HUDEP-2 (cell line): ENCODE measurements around the gene CAV2.
"Not testable (repeated sequence)": the region's sequence is repeated elsewhere in the genome, so short reads cannot be mapped to it uniquely, and the experiment has no call there.

Experiments
- DNase-seq, 76 experiments: peaks; one replicate each; lab custom pipeline; 2025; ENCODE audit not compliant: unreplicated experiment in 76 of 76; lab: John Stamatoyannopoulos, UW

CAV2 gene

GRCh38 chr7:116499168-116500077, at the start of gene CAV2:
CAV2 (plus strand) TSS chr7:116499738; CDS start chr7:116499782, 44 bp downstream.
- peak in 22 of 76 experiments; percentile 3 to 37 (median 20) for DNase-seq

- DNase-seq, result no peak
These were observed 49.6 kb upstream of the CAV2 start for GRCh38 chr7:116449950-116450349.

GRCh38 chr7:116451957-116452729, 47.4 kb upstream of the CAV2 start:
- DNase-seq, result no peak

GRCh38 chr7:116454377-116454776, 45.2 kb upstream of the CAV2 start:
- no peak for DNase-seq

- no peak for DNase-seq
These were observed 44.5 kb upstream of the CAV2 start for GRCh38 chr7:116455009-116455408.

- no peak for DNase-seq
These were observed 44.0 kb upstream of the CAV2 start for GRCh38 chr7:116455499-116455898.

GRCh38 chr7:116461500-116461899, 38.0 kb upstream of the CAV2 start:
- no peak for DNase-seq

GRCh38 chr7:116463956-116464355, 35.6 kb upstream of the CAV2 start:
- DNase-seq, result no peak

- no peak for DNase-seq
These were observed 35.2 kb upstream of the CAV2 start for GRCh38 chr7:116464375-116464774.

GRCh38 chr7:116465125-116465524, 34.4 kb upstream of the CAV2 start:
- DNase-seq, result no peak

- DNase-seq, result no peak
These were observed 31.0 kb upstream of the CAV2 start for GRCh38 chr7:116468534-116468933.

- no peak for DNase-seq
These were observed 21.9 kb upstream of the CAV2 start for GRCh38 chr7:116477625-116478024.

GRCh38 chr7:116478834-116479233, 20.7 kb upstream of the CAV2 start:
- no peak for DNase-seq

- DNase-seq, result no peak
These were observed 16.1 kb upstream of the CAV2 start for GRCh38 chr7:116483271-116483942.

GRCh38 chr7:116484389-116484788, 15.1 kb upstream of the CAV2 start:
- not testable (repeated sequence) for DNase-seq

- no peak for DNase-seq
These were observed 11.5 kb upstream of the CAV2 start for GRCh38 chr7:116487907-116488521.

GRCh38 chr7:116490351-116490750, 9.2 kb upstream of the CAV2 start:
- no peak for DNase-seq

- DNase-seq, result no peak
These were observed 7.5 kb upstream of the CAV2 start for GRCh38 chr7:116491887-116492653.

GRCh38 chr7:116492654-116493109, 6.9 kb upstream of the CAV2 start:
- DNase-seq, result no peak

GRCh38 chr7:116493449-116493848, 6.1 kb upstream of the CAV2 start:
- no peak for DNase-seq
